Stimulated activated CD4-positive, alpha-beta T cell treated with anti-CD3 and anti-CD28 coated beads, Interleukin-15, amount 100 ng/mL, for 24 hours (primary cell): ENCODE measurements around the gene GRK6.
"Not testable (repeated sequence)": the region's sequence is repeated elsewhere in the genome, so short reads cannot be mapped to it uniquely, and the experiment has no call there.

Experiments
- DNase-seq: peaks from one replicate; pipeline ENCODE4 v3.0.0-alpha.2; 2020

GRK6 gene

DNA sequence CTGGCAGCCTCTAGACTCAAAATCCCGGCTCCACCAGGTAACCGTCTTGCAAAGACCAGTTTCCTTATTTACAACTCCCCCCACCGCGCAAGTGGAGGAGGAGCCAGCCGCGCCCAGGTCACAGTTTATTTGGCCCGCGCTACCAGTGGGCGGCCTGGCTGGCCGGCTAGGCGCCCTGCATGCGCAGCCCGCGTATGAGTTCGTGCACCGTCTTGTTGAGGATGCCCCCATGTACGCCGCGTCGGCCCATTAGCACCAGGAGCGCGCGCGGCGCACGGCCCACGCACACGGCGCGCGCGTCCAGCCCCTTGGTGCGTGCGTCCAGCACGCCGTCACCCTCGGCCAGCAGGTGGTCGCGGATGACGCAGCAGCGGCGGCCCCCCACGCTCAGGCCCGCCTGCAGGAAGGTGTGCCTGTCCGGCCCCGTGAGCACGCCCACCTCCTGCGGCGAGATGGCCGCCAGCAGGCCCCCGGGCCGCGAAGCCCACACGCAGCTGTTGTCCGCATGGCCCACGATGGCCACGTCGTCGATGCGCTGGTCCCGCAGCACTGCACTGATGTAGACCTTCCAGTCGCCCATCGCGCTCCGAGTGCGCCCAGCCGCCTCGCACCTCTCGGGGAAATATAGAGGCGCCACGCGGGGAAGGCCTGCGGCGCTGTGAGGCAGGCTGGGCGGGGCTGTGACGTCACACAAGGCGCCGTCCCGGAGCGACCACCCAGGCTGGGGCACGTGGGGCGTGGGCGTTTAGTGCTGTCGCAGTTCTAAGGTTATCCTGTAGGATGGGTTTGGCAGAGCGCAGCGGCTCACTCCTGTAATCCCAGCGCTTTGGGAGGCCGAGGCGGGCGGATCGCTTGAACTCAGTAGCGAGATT is 26.2 kb upstream of the GRK6 start, which contains the start of gene PFN3:
PFN3 (minus strand) TSS at position 665 of the 872 bp plus-strand sequence; CDS start at position 580, 85 bp downstream.
- peak; percentile 19 for DNase-seq

GRCh38 chr5:177402271-177403043 is 24.0 kb upstream of the GRK6 start:
- peak; percentile 85 for DNase-seq

DNA sequence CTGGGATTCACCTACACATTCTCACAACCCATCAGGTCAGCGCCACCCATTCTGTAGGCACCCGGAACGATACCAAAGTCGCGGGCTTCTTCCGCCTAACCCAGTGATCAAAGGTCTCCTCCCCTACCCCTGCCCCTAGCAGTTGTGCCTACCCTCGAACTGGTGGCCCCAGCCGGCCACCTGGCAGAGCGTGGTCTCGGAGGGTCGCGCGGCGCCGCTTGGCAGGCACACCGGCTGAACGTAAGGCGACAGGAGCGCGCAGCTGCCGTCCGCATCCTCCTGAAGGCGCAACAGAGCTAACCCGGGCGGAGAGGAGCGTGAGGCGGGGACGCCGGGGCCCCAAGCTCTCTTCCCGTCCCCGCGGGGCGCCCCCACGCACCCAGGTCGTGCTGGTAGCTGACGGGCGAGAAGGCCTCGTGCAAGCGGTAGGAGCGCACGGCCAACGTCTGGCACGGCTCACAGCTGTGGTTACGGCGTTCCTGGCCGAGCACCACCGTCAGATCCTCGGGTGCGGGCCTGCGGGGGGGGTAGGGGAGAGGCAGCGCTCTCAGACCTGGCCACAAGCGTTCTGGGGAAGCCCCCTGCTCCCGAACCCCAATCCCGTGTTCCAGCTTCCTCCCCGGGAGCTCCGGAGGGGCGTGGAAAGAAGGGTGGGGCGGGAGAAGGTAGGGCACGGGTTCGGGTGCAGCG is 23.2 kb upstream of the GRK6 start:
- DNase-seq, result peak; percentile 63

GRCh38 chr5:177403792-177404640 is 22.5 kb upstream of the GRK6 start:
- DNase-seq, result peak; percentile 91

GRCh38 chr5:177404641-177405179 is 21.8 kb upstream of the GRK6 start:
- DNase-seq, result no peak

- DNase-seq, result no peak
These were observed 21.2 kb upstream of the GRK6 start for GRCh38 chr5:177405312-177405711.

- DNase-seq, result no peak
These were observed 20.7 kb upstream of the GRK6 start for GRCh38 chr5:177405805-177406204.

- DNase-seq, result no peak
These were observed 17.3 kb upstream of the GRK6 start, which contains the start of gene F12 for GRCh38 chr5:177409043-177409801. Gene F12, minus strand, starts transcription at chr5:177409564. Its CDS starts 37 bp downstream, at chr5:177409527.

- DNase-seq, result no peak
These were observed 15.9 kb upstream of the GRK6 start for GRCh38 chr5:177410575-177410974.

GRCh38 chr5:177412603-177413233 is 13.8 kb upstream of the GRK6 start:
- peak; percentile 54 for DNase-seq

DNA sequence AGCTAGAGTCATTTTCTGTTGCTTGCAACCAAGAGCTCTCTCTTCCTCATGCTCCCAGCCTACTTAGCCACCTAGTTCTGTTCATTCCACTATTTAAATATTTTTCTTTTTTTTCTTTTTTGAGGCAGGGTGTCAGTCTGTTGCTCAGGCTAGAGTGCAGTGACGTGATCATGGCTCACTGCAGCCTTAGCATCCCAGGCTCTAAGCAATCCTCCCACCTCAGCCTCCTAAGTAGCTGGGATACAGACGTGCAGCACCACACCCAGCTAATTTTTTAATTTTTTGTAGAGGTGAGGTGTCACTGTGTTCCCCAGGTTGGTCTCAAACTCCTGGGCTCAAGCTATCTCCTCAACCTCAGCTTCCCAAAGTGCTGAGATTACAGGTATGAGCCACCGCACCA is 12.0 kb upstream of the GRK6 start:
- DNase-seq, result no peak

GRCh38 chr5:177417081-177417480 is 9.4 kb upstream of the GRK6 start:
- not testable (repeated sequence) for DNase-seq

GRCh38 chr5:177419046-177419445 is 7.4 kb upstream of the GRK6 start:
- DNase-seq, result no peak

GRCh38 chr5:177420472-177420871 is 6.0 kb upstream of the GRK6 start:
- DNase-seq, result not testable (repeated sequence)

- no peak for DNase-seq
These were observed 5.2 kb upstream of the GRK6 start for GRCh38 chr5:177421062-177421798.

DNA sequence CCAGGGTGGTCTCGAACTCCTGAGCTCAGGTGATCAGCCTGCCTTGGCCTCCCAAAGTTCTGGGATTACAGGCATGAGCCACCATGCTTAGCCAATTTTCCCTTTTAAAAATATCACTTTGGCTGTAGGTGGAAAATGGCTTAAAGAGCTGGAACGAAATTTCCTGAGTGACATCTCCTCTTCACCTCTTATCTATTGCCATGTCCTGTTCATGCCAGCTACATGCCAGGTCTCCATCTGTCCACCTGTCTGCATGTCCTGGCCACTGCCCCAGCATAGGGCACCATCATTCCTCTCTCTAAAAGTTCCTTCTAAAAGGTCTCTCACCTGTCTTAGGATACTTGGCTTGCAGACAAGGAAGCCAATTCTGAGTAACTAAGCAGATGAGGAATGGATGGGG is 2.8 kb upstream of the GRK6 start:
- no peak for DNase-seq

DNA sequence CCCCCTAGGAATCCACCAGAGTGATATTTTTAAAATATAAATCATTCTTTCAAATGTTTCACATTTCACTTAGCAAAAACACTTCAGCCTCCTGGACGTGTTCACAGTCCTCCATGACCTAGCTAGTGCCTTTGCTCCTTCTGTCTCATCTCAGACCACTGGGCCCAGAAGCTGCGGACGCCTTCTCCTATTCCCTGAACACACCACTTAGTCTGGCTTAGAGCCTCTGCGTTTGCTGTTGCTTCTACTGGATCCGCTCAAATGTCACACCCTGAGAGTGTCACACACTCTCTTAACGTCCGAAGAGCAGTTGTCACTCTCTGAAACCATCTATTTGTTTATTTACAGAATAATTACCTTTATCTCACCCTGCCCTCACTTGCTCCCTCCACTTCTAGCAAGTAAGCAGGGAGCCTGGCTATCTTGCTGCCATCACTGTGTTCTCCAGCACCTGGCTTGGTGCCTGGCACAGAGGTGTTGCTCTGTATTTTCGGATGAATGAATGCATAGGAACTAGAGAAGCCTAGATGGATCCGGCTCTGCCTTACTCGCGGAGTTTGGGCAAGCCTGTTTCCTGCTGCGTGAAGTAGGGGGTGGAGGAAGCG is 1.2 kb upstream of the GRK6 start:
- no peak for DNase-seq

DNA sequence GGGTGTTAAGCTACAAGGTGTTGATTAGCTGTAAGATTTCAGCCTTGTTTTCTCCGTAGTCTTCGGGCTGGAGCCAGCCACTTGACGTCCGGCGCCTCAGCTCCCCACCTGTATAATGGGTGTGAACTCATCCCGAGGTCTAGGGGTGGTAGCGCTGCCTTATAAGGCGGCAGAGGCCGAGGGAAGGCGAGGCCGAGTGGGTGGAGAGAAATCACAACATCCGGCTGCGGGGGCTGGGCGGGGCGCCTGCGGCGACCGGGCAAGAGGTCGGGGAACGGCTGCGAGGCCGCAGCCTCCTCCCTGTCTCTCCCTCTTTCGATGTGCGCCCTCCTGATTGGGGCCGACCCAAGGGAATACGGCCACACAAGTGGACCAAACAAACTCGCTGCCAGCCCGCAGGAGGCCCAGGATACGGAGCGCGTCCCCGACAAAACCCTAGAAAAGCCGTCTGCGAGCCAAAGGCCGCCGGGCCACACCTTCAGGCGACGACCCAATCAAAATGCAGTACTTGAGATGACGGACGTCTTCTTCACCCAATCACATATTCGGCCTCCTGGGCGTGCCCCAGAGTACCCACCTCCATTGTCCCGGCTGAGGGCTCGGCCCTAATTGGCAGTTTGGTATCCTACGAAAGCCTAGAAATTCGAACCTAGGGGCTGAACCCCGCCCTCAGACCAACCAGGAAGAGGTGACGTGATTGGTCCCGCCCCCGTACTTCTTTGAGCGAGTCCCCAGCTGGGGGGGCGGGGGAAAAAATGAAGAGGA is 493 bp upstream of the GRK6 start:
- peak; percentile 100 for DNase-seq
